PC-3 (cell line): ENCODE results near the gene PCSK9.

ENCODE experiments used
- CTCF ChIP-seq: fragments of 300-600 bp; sonication (generic); conservative IDR thresholded peaks from 2 replicates; pipeline ENCODE4 v1.5.1; 2017; ENCODE audit warnings: antibody characterized with exemption, low read depth, mild to moderate bottlenecking, low read length
- EZH2 ChIP-seq: fragments of 300-600 bp; sonication (generic); IDR thresholded peaks from one replicate; pipeline ENCODE4 v1.6.1; 2017; ENCODE audit warnings: antibody characterized with exemption, mild to moderate bottlenecking, low read length; ENCODE audit not compliant: unreplicated experiment
- EZH2phosphoT487 ChIP-seq: fragments of 300-600 bp; sonication (generic); IDR thresholded peaks from 2 replicates; pipeline ENCODE4 v1.6.1; 2018; ENCODE audit warnings: mild to moderate bottlenecking, antibody characterized with exemption, low read length, borderline replicate concordance

GRCh38 chr1:55069280-55069679 is 29.9 kb downstream of the PCSK9 start:
- TF ChIP-seq EZH2phosphoT487, result no peak
- no peak for TF ChIP-seq CTCF
- no peak for TF ChIP-seq EZH2
